Putamen (tissue), 1 donor: ENCODE results near the gene WDR12.
"Not testable (repeated sequence)": the region's sequence is repeated elsewhere in the genome, so short reads cannot be mapped to it uniquely, and the experiment has no call there.

Experiments
- DNase-seq: peaks from one replicate; pipeline ENCODE4 v3.0.0-alpha.2; 2016; ENCODE audit warnings: low spot score

WDR12 gene

DNA sequence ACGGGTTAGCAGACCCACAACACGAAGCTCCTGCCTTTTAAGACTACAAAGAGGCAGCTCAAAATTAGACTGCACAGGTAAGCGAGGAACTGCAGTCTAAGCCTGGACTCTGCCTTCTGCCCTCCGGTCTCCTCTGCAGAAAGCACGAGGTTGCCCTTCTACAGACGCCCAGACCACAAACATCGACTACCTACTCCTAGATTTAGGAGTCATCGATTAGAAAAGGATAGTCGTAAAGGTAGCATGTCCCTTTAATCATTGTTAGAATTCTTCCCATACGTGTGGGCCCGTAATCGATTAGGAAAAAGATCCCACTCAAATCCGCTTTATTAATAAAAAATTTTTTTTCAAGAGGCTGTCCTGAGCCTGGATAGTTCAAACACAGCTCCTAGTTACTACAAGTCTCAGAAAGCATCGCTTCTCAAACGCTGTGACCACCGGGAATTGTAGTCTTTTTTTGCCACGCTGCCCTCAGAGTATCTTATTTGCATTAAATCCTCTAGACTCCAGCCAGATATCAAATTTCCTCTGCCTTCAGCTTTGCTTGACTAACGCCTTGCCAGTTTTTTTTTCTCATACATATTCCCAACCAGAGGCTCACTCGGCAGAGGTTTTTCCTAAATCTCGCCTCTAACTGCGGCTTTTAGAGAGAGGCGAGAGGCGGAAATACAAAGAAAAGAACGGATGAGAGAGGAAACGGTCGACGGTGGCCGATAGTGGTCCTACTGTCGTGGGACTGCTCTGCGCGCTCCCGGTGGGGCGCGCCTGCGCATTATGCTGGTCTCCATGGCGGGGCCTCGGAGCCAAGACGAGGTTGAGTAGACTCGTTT lies at the start of gene WDR12, which contains the start of gene CARF:
Gene WDR12, minus strand, starts transcription at position 162 of the 830 bp plus-strand sequence. CDS start 197 bp downstream, outside the sequence.
Gene CARF, plus strand, starts transcription at position 764 of the 830 bp plus-strand sequence. CDS start 29,628 bp downstream, outside the sequence.
- peak; percentile 96 for DNase-seq

- no peak for DNase-seq
Measured at GRCh38 chr2:202960524-202960923, 49.1 kb upstream of the WDR12 start.

DNA sequence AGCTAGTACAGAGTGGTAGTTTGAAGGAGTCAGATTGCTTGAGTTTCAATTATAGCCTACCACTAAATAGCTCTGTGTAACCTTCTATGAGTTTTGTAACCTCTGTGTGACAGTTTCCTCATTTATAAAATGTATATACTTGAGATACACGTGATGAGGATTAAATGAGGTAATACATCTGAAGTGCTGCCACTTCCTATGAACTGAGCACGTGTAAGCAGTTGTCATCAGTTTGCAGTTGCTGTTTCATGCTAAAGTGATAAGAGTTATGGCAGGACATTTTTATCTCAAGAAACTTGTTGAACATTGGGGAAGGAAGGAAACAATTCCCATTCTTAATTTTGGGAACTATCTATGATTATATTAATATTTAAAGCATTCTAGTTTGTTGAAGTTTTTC lies 39.1 kb upstream of the WDR12 start:
- no peak for DNase-seq

GRCh38 chr2:202949333-202949732 lies 37.9 kb upstream of the WDR12 start:
- DNase-seq, result not testable (repeated sequence)

DNA sequence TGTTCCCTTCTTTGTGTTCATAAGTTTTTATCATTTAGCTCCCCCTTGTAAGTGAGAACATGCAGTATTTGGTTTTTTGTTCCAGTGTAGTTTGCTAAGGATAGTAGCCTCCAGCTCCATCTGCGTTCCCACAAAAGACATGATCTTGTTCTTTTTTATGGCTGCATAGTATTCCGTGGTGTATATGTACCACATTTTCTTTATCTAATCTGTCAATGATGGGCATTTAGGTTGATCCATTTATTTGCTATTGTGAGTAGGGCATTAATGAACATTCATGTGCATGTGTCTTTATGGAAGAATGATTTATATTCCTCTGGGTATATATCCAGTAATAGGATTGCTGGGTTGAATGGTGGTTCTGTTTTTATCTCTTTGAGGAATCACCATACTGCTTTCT lies 34.0 kb upstream of the WDR12 start:
- no peak for DNase-seq

- no peak for DNase-seq
Measured at GRCh38 chr2:202944816-202945215, 33.3 kb upstream of the WDR12 start.

GRCh38 chr2:202944408-202944807 lies 32.9 kb upstream of the WDR12 start:
- no peak for DNase-seq

GRCh38 chr2:202941771-202942170 lies 30.3 kb upstream of the WDR12 start:
- DNase-seq, result no peak

- DNase-seq, result no peak
Measured at GRCh38 chr2:202938960-202939359, 27.5 kb upstream of the WDR12 start.

DNA sequence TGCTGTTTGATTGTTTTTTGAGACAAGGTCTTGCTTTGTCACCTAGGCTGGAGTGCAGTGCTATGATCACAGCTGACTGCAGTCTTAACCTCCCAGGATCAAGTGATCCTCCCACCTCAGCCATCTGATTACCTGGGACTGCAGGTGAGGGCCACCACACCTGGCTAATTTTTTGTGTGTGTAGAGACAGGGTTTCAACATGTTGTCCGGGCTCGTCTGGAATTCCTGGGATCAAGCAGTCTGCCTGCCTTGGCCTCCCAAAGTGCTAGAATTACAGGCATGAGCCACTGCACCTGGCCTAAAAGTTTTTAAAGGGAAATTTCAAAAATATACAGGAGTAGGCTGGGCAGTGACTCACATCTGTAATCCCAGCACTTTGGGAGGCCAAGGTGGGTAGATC lies 23.0 kb upstream of the WDR12 start:
- no peak for DNase-seq

- no peak for DNase-seq
Measured at GRCh38 chr2:202933958-202934357, 22.5 kb upstream of the WDR12 start.

DNA sequence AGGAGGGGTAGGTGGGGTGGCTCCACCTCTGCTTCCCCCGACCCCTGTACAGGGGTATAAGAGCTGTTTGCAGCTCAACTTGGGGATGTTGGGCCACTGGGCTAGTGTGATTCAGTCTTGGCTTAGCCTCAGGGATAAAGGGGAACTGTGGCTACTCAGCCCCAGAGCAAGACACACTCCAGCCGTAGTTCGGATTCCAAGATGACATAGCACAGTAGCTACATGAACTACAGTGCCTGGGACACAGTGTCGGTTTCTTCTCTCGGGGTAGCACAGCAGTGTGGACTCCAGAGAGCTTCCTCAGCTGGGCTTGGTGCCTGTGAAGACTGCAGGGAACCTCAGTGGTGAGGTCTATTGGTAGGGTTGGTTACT lies 21.7 kb upstream of the WDR12 start:
- DNase-seq, result no peak

GRCh38 chr2:202932425-202933138 lies 21.1 kb upstream of the WDR12 start:
- no peak for DNase-seq

- DNase-seq, result no peak
Measured at GRCh38 chr2:202918860-202919259, 7.4 kb upstream of the WDR12 start.

DNA sequence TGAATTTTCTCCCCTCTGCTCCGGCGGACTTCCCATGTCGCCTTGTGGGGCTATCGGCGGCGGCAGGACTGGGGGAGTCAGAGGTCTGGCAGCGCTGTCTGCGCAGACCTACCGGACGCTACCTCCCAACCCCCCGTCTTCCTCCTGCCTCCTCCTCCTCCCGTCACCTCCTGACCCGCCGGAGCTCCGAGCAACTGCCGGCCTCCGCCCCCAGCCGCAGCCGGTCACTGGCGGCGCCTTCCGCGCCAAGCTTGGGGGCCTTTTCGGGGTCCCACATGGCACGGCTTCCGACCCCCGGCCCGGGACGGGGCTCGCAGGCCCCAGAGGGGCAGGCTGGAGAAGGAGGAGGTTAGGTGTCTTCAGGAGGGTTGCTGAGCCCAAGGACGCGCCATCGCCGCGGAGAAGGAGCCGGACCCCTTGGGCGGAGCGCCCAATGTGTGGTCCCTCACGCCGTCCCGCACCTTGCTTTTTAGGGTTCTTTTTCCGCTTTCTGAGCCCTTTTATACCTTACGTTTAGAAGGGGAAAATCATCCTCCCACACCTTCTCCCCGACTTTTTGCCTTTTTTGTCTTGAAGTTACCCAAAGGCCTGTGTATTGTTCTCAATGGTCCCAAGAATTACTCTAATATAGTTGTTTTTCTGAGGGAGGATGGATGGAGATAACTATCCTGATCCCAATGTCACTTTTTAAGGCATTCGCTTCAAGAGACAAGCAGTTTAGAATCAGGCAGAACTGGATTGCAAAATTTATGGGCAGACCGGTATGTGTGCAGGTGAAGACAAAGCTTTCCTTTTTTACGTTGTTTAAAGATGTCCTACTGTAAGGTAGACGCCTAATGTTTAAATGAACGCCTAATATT lies 1.1 kb upstream of the WDR12 start:
- DNase-seq, result peak; percentile 2

GRCh38 chr2:202911203-202911511 lies 316 bp downstream of the WDR12 start:
- no peak for DNase-seq

DNA sequence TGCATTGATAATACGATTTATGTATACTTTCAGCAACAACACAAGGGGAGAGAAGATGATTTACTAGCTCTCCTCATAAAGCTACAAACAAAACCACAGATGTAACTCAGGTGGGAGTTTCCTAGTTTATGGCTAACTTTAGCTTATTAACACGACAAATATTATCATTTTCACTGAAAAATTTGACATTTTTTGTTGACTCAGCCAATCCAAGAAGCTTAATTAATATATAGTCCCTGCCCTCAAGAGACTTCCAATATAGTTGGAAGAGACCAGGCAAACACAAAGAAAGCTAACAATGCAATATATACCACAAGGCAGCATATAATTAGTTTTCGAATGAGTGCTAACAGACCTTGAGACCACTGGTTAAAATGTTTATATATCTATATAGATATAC lies 775 bp downstream of the WDR12 start:
- no peak for DNase-seq

DNA sequence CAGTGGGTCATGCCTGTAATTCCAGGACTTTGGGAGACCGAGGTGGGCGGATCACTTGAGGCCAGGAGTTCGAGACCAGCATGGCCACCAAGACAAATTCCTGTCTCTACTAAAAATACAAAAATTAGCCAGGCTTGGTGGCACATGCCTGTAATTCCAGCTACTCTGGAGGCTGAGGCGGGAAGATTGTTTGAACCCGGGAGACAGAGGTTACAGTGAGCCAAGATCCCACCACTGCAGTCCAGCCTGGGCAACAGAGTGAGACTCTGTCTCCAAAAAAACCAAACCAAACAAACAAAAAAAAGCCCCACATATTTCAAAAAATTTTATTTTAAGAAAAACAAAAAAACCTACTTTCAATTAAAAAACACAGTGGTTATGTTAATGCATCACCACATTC lies 1.2 kb downstream of the WDR12 start:
- not testable (repeated sequence) for DNase-seq

DNA sequence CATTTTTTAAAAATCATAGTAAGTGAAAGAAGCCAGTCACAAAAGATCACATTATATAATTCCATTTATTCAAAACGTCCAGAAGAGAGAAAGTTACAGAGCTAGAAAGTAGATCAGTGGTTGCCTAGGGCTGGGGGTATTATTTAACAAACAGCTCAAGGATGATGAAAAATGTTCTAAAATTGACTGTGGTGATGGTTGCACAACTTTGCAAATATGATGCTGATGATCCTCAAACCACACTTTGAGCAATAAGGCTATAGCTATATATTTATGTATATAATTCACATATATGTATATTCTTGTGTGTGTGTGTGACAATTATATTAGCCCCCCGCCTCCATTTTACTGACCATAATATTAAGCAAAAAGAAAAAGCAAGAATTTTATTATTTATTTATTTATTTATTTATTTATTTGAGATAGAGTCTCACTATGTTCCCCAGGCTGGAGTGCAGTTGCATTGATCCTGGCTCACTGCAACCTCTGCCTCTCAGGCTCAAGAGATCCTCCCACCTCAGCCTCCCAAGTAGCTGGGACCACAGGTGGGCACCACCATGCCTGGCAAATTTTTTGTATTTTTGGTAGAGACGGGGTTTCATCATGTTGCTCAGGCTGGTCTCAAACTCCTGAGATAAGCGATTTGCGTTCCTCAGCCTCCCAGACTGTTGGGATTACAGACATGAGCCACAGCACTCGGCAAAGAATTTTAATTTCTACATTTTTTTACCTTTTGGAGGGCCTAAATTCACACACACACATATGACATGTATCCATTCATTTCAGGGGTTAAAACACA lies 1.9 kb downstream of the WDR12 start:
- DNase-seq, result no peak

- no peak for DNase-seq
Measured at GRCh38 chr2:202908186-202908585, 3.3 kb downstream of the WDR12 start.

- DNase-seq, result not testable (repeated sequence)
Measured at GRCh38 chr2:202905507-202905906, 6.0 kb downstream of the WDR12 start.

- DNase-seq, result no peak
Measured at GRCh38 chr2:202885190-202885589, 26.3 kb downstream of the WDR12 start.
